Measurements from ENCODE around the gene CPED1.
"Not testable (repeated sequence)": the region's sequence is repeated elsewhere in the genome, so short reads cannot be mapped to it uniquely, and the experiment has no call there.

Gene CPED1

GRCh38 chr7:121020989-121021969 lies 32.8 kb downstream of the CPED1 start:
- no peak for DNase-seq

- DNase-seq, result no peak
Observed at GRCh38 chr7:121023194-121023593, 34.7 kb downstream of the CPED1 start.

GRCh38 chr7:121023683-121024511 lies 35.4 kb downstream of the CPED1 start:
- no peak for DNase-seq

GRCh38 chr7:121024611-121025010 lies 36.1 kb downstream of the CPED1 start:
- no peak for DNase-seq

- DNase-seq, result no peak
Observed at GRCh38 chr7:121026159-121026558, 37.6 kb downstream of the CPED1 start.

- DNase-seq, result no peak
Observed at GRCh38 chr7:121026577-121027111, 38.1 kb downstream of the CPED1 start.

- DNase-seq, result no peak
Observed at GRCh38 chr7:121027761-121028669, 39.5 kb downstream of the CPED1 start.

- no peak for DNase-seq
Observed at GRCh38 chr7:121029302-121029701, 40.8 kb downstream of the CPED1 start.

GRCh38 chr7:121030308-121030707 lies 41.8 kb downstream of the CPED1 start:
- no peak for DNase-seq

- DNase-seq, result no peak
Observed at GRCh38 chr7:121032645-121033460, 44.3 kb downstream of the CPED1 start.

- DNase-seq, result no peak
Observed at GRCh38 chr7:121034929-121035328, 46.4 kb downstream of the CPED1 start.

GRCh38 chr7:121036776-121037175 lies 48.3 kb downstream of the CPED1 start:
- not testable (repeated sequence) for DNase-seq

- not testable (repeated sequence) for DNase-seq
Observed at GRCh38 chr7:121037329-121037728, 48.8 kb downstream of the CPED1 start.

- no peak for DNase-seq
Observed at GRCh38 chr7:121037957-121038716, 49.6 kb downstream of the CPED1 start.

GRCh38 chr7:121038717-121039509 lies 50.4 kb downstream of the CPED1 start:
- DNase-seq, result no peak

GRCh38 chr7:121039510-121039822 lies 51.0 kb downstream of the CPED1 start:
- no peak for DNase-seq

- no peak for DNase-seq
Observed at GRCh38 chr7:121039994-121040393, 51.5 kb downstream of the CPED1 start.

GRCh38 chr7:121041516-121042148 lies 53.1 kb downstream of the CPED1 start:
- DNase-seq, result no peak

- no peak for DNase-seq
Observed at GRCh38 chr7:121042195-121042594, 53.7 kb downstream of the CPED1 start.
